Thyroid gland (tissue), 4 donors: ENCODE results near the gene TSG101. TPM values are rescaled to one million over a fixed set of nuclear protein-coding genes. Genes with fewer than 3 reads are reported as not detected.

ENCODE experiments used
- DNase-seq, 2 donors: peaks; one replicate each; pipeline ENCODE4 v3.0.0-alpha.2; 2019
- H3K27ac ChIP-seq, 3 donors: fragments of 200-600 bp; sonication (generic); 1 replicate in 2 of 3; 2 replicates in 1 of 3; pipeline ENCODE4 v1.5.1; 2016 to 2019; ENCODE audit warnings: mild to moderate bottlenecking in 1 of 3, moderate library complexity in 1 of 3
- H3K27me3 ChIP-seq: fragments of 200-600 bp; sonication (generic); one replicate; pipeline ENCODE4 v1.5.1; 2019
- H3K36me3 ChIP-seq, 2 donors: fragments of 200-600 bp; sonication (generic); one replicate each; pipeline ENCODE4 v1.5.1; 2016 to 2019
- H3K4me1 ChIP-seq, 2 donors: fragments of 200-600 bp; sonication (generic); one replicate each; pipeline ENCODE4 v1.5.1; 2017 to 2019
- H3K4me3 ChIP-seq, 3 donors: fragments of 200-600 bp; sonication (generic); replicated peaks in 1 of 3; 1 replicate in 2 of 3; 2 replicates in 1 of 3; pipeline ENCODE4 v1.5.1; 2016; ENCODE audit warnings: mild to moderate bottlenecking in 1 of 3
- H3K9me3 ChIP-seq: fragments of 200-600 bp; sonication (generic); one replicate; pipeline ENCODE4 v1.5.1; 2017
- CTCF ChIP-seq, 6 experiments: fragments of 200-600 bp in 3 of 6; fragments of 450-650 bp in 3 of 6; sonication (generic) in 3 of 6; IDR thresholded peaks; one replicate each; pipeline ENCODE4 v1.5.1; 2016 to 2019; ENCODE audit warnings: antibody characterized with exemption in 6 of 6, mild to moderate bottlenecking in 2 of 6, inconsistent platforms in 1 of 6, moderate library complexity in 1 of 6
- POLR2A ChIP-seq, 2 donors: fragments of 450-650 bp; IDR thresholded peaks; one replicate each; pipeline ENCODE4 v1.6.1; 2017; ENCODE audit warnings: antibody characterized with exemption in 2 of 2, mild to moderate bottlenecking in 2 of 2, moderate library complexity in 1 of 2
- WGBS, 2 donors: methylation state at CpG; one replicate each; pipeline ENCODE4 v1.1.5; 2017; 5-methylcytosine and 5-hydroxymethylcytosine counted together
- intact Hi-C: fragments of 100-400 bp; cut with DNase I; formaldehyde crosslinking; loops from one replicate; pipeline ENCODE4 v1.15.1; 2023
- total RNA-seq, 4 donors: library from RNA; depleted of rRNA; stranded (reverse); fragments of >200 nt; gene quantifications; one replicate each; pipeline ENCODE4 v1.2.3, GENCODE V29; 2016

Gene TSG101
- total RNA-seq, result 100 to 1,000 TPM in 2 of 4 donors, 10 to 100 TPM in 2; 71.5 to 147 (median 99.3) TPM

- peak within 1 kb of the TSS; percentile 77 to 87 (median 84) for H3K4me3 ChIP-seq
- peak within 1 kb of the TSS; percentile 89 to 93 (median 91) for H3K27ac ChIP-seq
- intact Hi-C loops, result no loop called here
- DNase-seq, result peak; percentile 93 to 96
- TF ChIP-seq POLR2A (IDR thresholded peaks at IDR 0.05), result peak; percentile 18 to 90
- TF ChIP-seq CTCF (IDR thresholded peaks at IDR 0.05), result no peak
- WGBS, 2 donors, result 0% methylated on average over 21 to 26 of the region's 57 CpGs
- H3K9me3 ChIP-seq, result no peaks in the 10 kb centered on the region
- H3K27me3 ChIP-seq, result no peaks in the 10 kb centered on the region
- peaks cover 0 to 4% of the 10 kb centered on the region in 2 donors for H3K4me1 ChIP-seq
- no peaks in the 10 kb centered on the region for H3K36me3 ChIP-seq
Observed at GRCh38 chr11:18526521-18527296, at the start of gene TSG101. Gene TSG101, minus strand, starts transcription at chr11:18526942. Its CDS starts 126 bp downstream, at chr11:18526816.

DNA sequence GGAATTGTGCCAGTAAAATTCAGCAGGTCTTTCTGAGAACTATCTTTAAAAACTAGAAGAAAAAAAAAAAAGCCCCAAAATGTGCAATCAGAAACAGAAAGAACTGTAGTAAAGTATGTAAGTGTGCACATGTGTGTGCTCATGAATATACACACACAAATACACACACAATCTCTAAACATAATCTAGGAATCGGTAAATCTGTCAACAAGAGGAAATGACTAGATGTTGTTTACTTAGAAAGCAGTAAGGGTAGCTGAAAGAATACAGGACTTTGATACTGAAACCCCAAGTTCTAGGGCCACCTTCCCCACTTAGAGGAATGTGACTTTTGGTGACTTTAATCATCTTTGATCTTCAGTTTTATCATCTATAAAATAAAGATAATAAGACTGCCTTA lies 48.6 kb upstream of the TSG101 start:
- TF ChIP-seq CTCF (IDR thresholded peaks at IDR 0.05), result no peak
- TF ChIP-seq POLR2A (IDR thresholded peaks at IDR 0.05), result no peak
- intact Hi-C loops, result no loop called here
- DNase-seq, result no peak
- H3K36me3 ChIP-seq, result peaks cover 10 to 28% of the 10 kb centered on the region in 2 donors
- no peak overlapping the region for H3K4me3 ChIP-seq
- H3K4me1 ChIP-seq, result no peaks in the 10 kb centered on the region
- no peak overlapping the region for H3K27ac ChIP-seq
- no peaks in the 10 kb centered on the region for H3K9me3 ChIP-seq
- no peaks in the 10 kb centered on the region for H3K27me3 ChIP-seq
- WGBS, 2 donors, result 78 to 85% methylated on average over 1 of the region's 1 CpG

GRCh38 chr11:18567081-18567480 lies 40.3 kb upstream of the TSG101 start:
- Histone ChIP-seq H3K27ac (no peak overlapping the region), H3K9me3 (no peaks in the 10 kb centered on the region), H3K36me3 (peaks cover 18 to 22% of the 10 kb centered on the region in 2 donors), H3K4me1 (no peaks in the 10 kb centered on the region), H3K27me3 (no peaks in the 10 kb centered on the region), H3K4me3 (no peak overlapping the region)
- WGBS, 2 donors, result 96% methylated on average over 3 of the region's 3 CpGs
- TF ChIP-seq CTCF (IDR thresholded peaks at IDR 0.05) (no peak), POLR2A (IDR thresholded peaks at IDR 0.05) (no peak)
- intact Hi-C loops, result no loop called here
- DNase-seq, result no peak

DNA sequence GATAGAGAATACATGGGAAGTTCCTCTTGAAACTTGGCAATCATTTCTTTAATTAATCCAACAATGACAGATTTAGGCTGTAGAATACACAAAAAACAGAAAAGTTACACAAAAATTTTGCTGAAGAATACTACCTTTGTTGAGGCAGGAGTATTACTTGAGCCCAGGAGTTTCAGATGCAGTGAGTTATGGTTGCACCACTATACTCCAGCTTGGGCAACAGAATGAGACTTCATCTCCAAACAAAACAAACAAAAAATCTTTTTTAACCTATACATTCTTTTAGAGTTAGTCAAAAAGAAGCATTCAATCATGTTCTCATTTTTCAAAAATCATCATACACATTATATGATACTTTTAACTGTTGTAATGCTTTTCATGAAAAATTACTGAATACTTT lies 39.7 kb upstream of the TSG101 start:
- no peak overlapping the region for H3K27ac ChIP-seq
- no peak overlapping the region for H3K4me3 ChIP-seq
- no peaks in the 10 kb centered on the region for H3K27me3 ChIP-seq
- DNase-seq, result no peak
- intact Hi-C loops, result no loop called here
- TF ChIP-seq POLR2A (IDR thresholded peaks at IDR 0.05) (no peak), CTCF (IDR thresholded peaks at IDR 0.05) (no peak)
- H3K9me3 ChIP-seq, result no peaks in the 10 kb centered on the region
- no peaks in the 10 kb centered on the region for H3K4me1 ChIP-seq
- peaks cover 18 to 22% of the 10 kb centered on the region in 2 donors for H3K36me3 ChIP-seq

DNA sequence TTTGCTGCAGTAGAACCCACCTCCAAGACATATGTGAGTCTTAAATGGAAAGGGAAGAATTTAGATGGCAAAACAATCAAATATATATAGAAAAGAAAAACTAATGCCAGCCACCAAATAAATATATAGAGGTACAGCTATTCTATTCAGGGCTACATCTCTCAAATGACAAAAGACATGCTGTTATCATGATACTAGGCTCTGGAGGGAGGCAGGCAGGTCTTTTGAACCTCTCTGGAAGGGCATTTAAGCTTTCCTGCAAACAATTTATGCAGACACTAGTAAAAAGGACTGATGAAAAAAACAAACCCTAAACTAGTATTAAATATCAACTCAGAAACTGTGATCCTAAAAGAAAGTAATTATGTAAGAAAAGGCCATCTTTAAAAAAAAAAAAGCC lies 37.4 kb upstream of the TSG101 start:
- TF ChIP-seq CTCF (IDR thresholded peaks at IDR 0.05) (no peak), POLR2A (IDR thresholded peaks at IDR 0.05) (no peak)
- Histone ChIP-seq H3K27me3 (no peaks in the 10 kb centered on the region), H3K4me3 (no peak overlapping the region), H3K4me1 (no peaks in the 10 kb centered on the region), H3K9me3 (no peaks in the 10 kb centered on the region), H3K36me3 (peaks cover 22 to 27% of the 10 kb centered on the region in 2 donors), H3K27ac (no peak overlapping the region)
- intact Hi-C loops, result no loop called here
- no peak for DNase-seq
